A549 (cell line): ENCODE data around the gene CMTM2. TPM values are rescaled to one million over a fixed set of nuclear protein-coding genes. Genes with fewer than 3 reads are reported as not detected.

ENCODE experiments used
- ATAC-seq, 2 experiments: fragments of 200-7000 bp in 1 of 2; fragments of >200 bp in 1 of 2; cut with Nextera tagmentation in 1 of 2; cut with Tn5 transposase in 1 of 2; 3 replicates each; pipeline versions ENCODE4 v1.8.0 to v1.9.1; 2018 to 2020; ENCODE audit warnings: mild to moderate bottlenecking in 1 of 2, moderate library complexity in 1 of 2
- CTCF ChIA-PET: fragments of 300-600 bp; sonication (Branson Sonifier 250); formaldehyde crosslinking; extraction: SDS; loops from one replicate; lab custom pipeline; 2021; ENCODE audit warnings: antibody characterized with exemption, inconsistent platforms; lab: Yijun Ruan, JAX
- POLR2A ChIA-PET: fragments of 350-600 bp; formaldehyde crosslinking; extraction: SDS; loops from one replicate; lab custom pipeline; 2021; ENCODE audit warnings: antibody characterized with exemption, inconsistent platforms; lab: Yijun Ruan, JAX
- DNase-seq, 2 experiments: peaks; one replicate each; pipeline versions ENCODE4 v3.0.0 to v3.0.0-alpha.2; 2011 to 2016; ENCODE audit warnings: low read depth in 1 of 2, low spot score in 1 of 2
- FAIRE-seq: peaks from 2 replicates; lab custom pipeline; 2011; peaks lifted over from hg19 to GRCh38; lab: Jason Lieb, UNC
- H3K27ac ChIP-seq, 2 experiments: fragments of >200 bp; sonication (Bioruptor Twin); formaldehyde crosslinking; 3 replicates each; pipeline ENCODE4 v1.5.1; 2016 to 2017
- H3K4me1 ChIP-seq: fragments of >200 bp; sonication (Bioruptor Twin); formaldehyde crosslinking; 3 replicates; pipeline ENCODE4 v1.6.1; 2016
- H3K4me2 ChIP-seq: fragments of >200 bp; sonication (Bioruptor Twin); formaldehyde crosslinking; 3 replicates; pipeline ENCODE4 v1.6.1; 2016
- H3K4me3 ChIP-seq: fragments of >200 bp; sonication (Bioruptor Twin); formaldehyde crosslinking; 3 replicates; pipeline ENCODE4 v1.5.1; 2016
- H3K9me3 ChIP-seq: fragments of >200 bp; sonication (Bioruptor Twin); formaldehyde crosslinking; 3 replicates; pipeline ENCODE4 v1.6.1; 2016
- CHD2 ChIP-seq: fragments of 150-350 bp; IDR thresholded peaks from 2 replicates; pipeline ENCODE4 v1.6.1; 2014; ENCODE audit warnings: low read length; ENCODE audit not compliant: partially characterized antibody
- CHD4 ChIP-seq: fragments of 200-600 bp; sonication (generic); IDR thresholded peaks from 2 replicates; pipeline ENCODE4 v1.6.1; 2016; ENCODE audit warnings: antibody characterized with exemption, mild to moderate bottlenecking, borderline replicate concordance
- EHF ChIP-seq: fragments of 250-450 bp; sonication (Bioruptor Pico); IDR thresholded peaks from 2 replicates; pipeline ENCODE4 v1.5.0; 2020; ENCODE audit warnings: mild to moderate bottlenecking
- EP300 ChIP-seq, 2 experiments: fragments of >200 bp; sonication (Bioruptor Twin); formaldehyde crosslinking; IDR thresholded peaks; 2 replicates in 1 of 2; 3 replicates in 1 of 2; pipeline ENCODE4 v1.6.1; 2016 to 2017
- ESRRA ChIP-seq: fragments of 150-350 bp; IDR thresholded peaks from 2 replicates; pipeline ENCODE4 v1.6.1; 2014; ENCODE audit warnings: mild to moderate bottlenecking, low read length, borderline replicate concordance
- FOSL2 ChIP-seq, 2 experiments: fragments of 450-650 bp in 1 of 2; fragments of >200 bp in 1 of 2; sonication (Bioruptor Twin) in 1 of 2; formaldehyde crosslinking; IDR thresholded peaks; 2 replicates each; pipeline versions ENCODE4 v1.5.0 to v1.6.1; 2016 to 2020; ENCODE audit warnings: mild to moderate bottlenecking in 1 of 2, moderate library complexity in 1 of 2
- HOXA7 ChIP-seq: fragments of 250-450 bp; sonication (Bioruptor Pico); IDR thresholded peaks from 2 replicates; pipeline ENCODE4 v1.5.0; 2020; ENCODE audit warnings: mild to moderate bottlenecking, moderate library complexity
- HOXB13 ChIP-seq: fragments of 250-450 bp; sonication (Bioruptor Pico); IDR thresholded peaks from 2 replicates; pipeline ENCODE4 v1.5.0; 2020; ENCODE audit warnings: low read depth, mild to moderate bottlenecking, moderate library complexity
- HOXB5 ChIP-seq: fragments of 250-450 bp; sonication (Bioruptor Pico); IDR thresholded peaks from 2 replicates; pipeline ENCODE4 v1.5.0; 2020; ENCODE audit warnings: mild to moderate bottlenecking, moderate library complexity
- JUN ChIP-seq, 2 experiments: fragments of >200 bp; sonication (Bioruptor Twin); formaldehyde crosslinking; IDR thresholded peaks; 2 replicates in 1 of 2; 3 replicates in 1 of 2; pipeline ENCODE4 v1.6.1; 2016 to 2017
- JUNB ChIP-seq: fragments of >200 bp; sonication (Bioruptor Twin); formaldehyde crosslinking; IDR thresholded peaks from 2 replicates; pipeline ENCODE4 v1.6.1; 2016
- KDM1A ChIP-seq: fragments of 200-600 bp; sonication (generic); IDR thresholded peaks from 2 replicates; pipeline ENCODE4 v1.6.1; 2016; ENCODE audit warnings: low read depth, mild to moderate bottlenecking
- KDM5A ChIP-seq: fragments of 200-600 bp; sonication (generic); IDR thresholded peaks from 2 replicates; pipeline ENCODE4 v1.6.1; 2016; ENCODE audit warnings: antibody characterized with exemption, mild to moderate bottlenecking
- MAFK ChIP-seq: fragments of 450-650 bp; IDR thresholded peaks from 2 replicates; pipeline ENCODE4 v1.6.1; 2014; ENCODE audit not compliant: partially characterized antibody
- MAZ ChIP-seq: fragments of 150-350 bp; IDR thresholded peaks from 2 replicates; pipeline ENCODE4 v1.6.1; 2014; ENCODE audit warnings: antibody characterized with exemption, low read depth, low read length, borderline replicate concordance
- NFE2L2 ChIP-seq: fragments of 150-350 bp; conservative IDR thresholded peaks from 2 replicates; pipeline ENCODE4 v1.6.1; 2014; ENCODE audit warnings: low read length
- NPAS2 ChIP-seq: fragments of 250-450 bp; sonication (Bioruptor Pico); IDR thresholded peaks from 2 replicates; pipeline ENCODE4 v1.8.0; 2022; ENCODE audit warnings: mild to moderate bottlenecking, moderate library complexity, borderline replicate concordance
- RARB ChIP-seq: fragments of 250-450 bp; sonication (Bioruptor Pico); IDR thresholded peaks from 2 replicates; pipeline ENCODE4 v1.8.0; 2021; ENCODE audit warnings: mild to moderate bottlenecking, moderate library complexity
- RCOR1 ChIP-seq: fragments of 150-350 bp; IDR thresholded peaks from 2 replicates; pipeline ENCODE4 v1.6.1; 2014; ENCODE audit warnings: antibody characterized with exemption, low read length, low read depth
- RNF2 ChIP-seq: fragments of 200-600 bp; sonication (generic); IDR thresholded peaks from 2 replicates; pipeline ENCODE4 v1.6.1; 2016; ENCODE audit warnings: low read depth, mild to moderate bottlenecking, antibody characterized with exemption, moderate library complexity, borderline replicate concordance
- SMC3 ChIP-seq: fragments of >200 bp; sonication (Bioruptor Twin); formaldehyde crosslinking; IDR thresholded peaks from 3 replicates; pipeline ENCODE4 v1.6.1; 2018; ENCODE audit warnings: inconsistent platforms
- SREBF2 ChIP-seq: fragments of 450-650 bp; IDR thresholded peaks from 2 replicates; pipeline ENCODE4 v1.6.1; 2014; ENCODE audit warnings: mild to moderate bottlenecking, moderate library complexity
- TFCP2L1 ChIP-seq: fragments of 250-450 bp; sonication (Bioruptor Pico); IDR thresholded peaks from 2 replicates; pipeline ENCODE4 v1.5.0; 2021; ENCODE audit warnings: mild to moderate bottlenecking
- TP53 ChIP-seq: fragments of 250-450 bp; sonication (Bioruptor Pico); IDR thresholded peaks from 2 replicates; pipeline ENCODE4 v1.5.0; 2021; ENCODE audit warnings: mild to moderate bottlenecking, moderate library complexity
- ZSCAN20 ChIP-seq: fragments of 250-450 bp; sonication (Bioruptor Pico); IDR thresholded peaks from 2 replicates; pipeline ENCODE4 v1.8.0; 2022; ENCODE audit warnings: mild to moderate bottlenecking, moderate library complexity
- WGBS: methylation state at CpG from one replicate; pipeline ENCODE4 v1.1.6; 2017; ENCODE audit errors: missing lambda C conversion rate; 5-methylcytosine and 5-hydroxymethylcytosine counted together
- polyA plus RNA-seq, 4 experiments: library from polyadenylated mRNA; depleted of rRNA in 3 of 4; stranded (reverse); fragments of >200 nt; fragmentation: RNase III in 1 of 4; extraction: RNeasy Plus Mini Kit Qiagen cat#74134 plus additional on column Dnase treatment in 1 of 4; gene quantifications; 2 replicates in 3 of 4; 3 replicates in 1 of 4; pipeline ENCODE4 v1.2.3, GENCODE V29; 2011 to 2017
- TF ChIP-seq, protein P1 (sequence below): fragments of 450-650 bp; IDR thresholded peaks from 2 replicates; pipeline ENCODE4 v1.6.1; 2014; ENCODE audit warnings: antibody characterized with exemption
- TF ChIP-seq, protein P2 (sequence below): IDR thresholded peaks from 2 replicates; pipeline ENCODE4 v1.6.1; 2012; ENCODE audit warnings: low read depth, borderline replicate concordance
- TF ChIP-seq, protein P3 (sequence below): IDR thresholded peaks from 2 replicates; pipeline ENCODE4 v1.6.1; 2012
- TF ChIP-seq, protein P4 (sequence below): fragments of 250-450 bp; sonication (Bioruptor Pico); IDR thresholded peaks from 2 replicates; pipeline ENCODE4 v1.5.0; 2021; ENCODE audit warnings: mild to moderate bottlenecking, moderate library complexity, borderline replicate concordance
- TF ChIP-seq, protein P5 (sequence below): fragments of 250-450 bp; sonication (Bioruptor Pico); IDR thresholded peaks from 2 replicates; pipeline ENCODE4 v1.5.0; 2020; ENCODE audit warnings: low read depth, mild to moderate bottlenecking, moderate library complexity
- TF ChIP-seq, protein P6 (sequence below): fragments of >200 bp; sonication (Bioruptor Twin); formaldehyde crosslinking; IDR thresholded peaks from 3 replicates; pipeline ENCODE4 v1.5.1; 2016
- TF ChIP-seq, protein P7 (sequence below): fragments of >200 bp; sonication (Bioruptor Twin); formaldehyde crosslinking; IDR thresholded peaks from 3 replicates; pipeline ENCODE4 v1.6.1; 2016

CMTM2 gene
- polyA plus RNA-seq, 2 of the 4 experiments (the other 2 are of a cell fraction): 0.15 TPM; not detected in 1

DNA sequence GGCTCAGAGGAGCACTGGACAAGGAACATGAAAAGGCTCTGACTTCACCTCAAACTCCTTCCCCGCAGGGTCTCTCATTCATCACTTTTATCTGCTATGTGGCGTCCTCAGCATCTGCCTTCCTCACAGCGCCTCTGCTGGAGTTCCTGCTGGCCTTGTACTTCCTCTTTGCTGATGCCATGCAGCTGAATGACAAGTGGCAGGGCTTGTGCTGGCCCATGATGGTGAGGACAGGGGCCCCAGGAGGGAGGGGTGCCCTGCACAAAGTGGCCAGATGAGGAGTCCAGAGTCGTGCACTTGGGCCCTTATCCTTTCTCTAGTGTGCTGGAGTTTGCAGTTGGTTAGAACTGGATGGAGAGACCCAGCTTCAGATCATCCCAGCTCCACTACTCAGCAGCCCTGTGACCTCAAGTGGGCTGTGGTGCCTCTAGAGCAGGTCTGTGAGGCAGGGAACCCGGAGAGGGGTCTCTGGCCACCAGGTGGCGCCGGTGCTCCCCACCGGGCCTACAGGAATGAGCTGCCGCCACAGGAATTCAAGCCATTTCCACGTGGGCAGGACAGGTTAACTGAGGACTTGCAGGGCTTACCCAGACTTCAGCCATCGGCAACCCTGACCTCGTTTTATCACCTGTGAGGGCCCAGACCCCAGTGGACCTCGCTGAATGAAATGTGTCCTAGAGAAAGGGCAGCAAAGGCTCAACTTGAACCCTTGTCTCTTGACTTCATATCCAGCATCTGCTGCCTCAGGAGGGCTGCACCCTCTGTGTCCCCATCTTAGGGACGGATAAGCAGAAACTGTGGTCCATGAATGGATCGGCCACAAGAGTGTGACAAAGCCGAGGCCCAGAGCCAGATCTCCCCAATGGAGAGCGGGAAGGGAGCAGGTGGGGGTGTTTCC lies 29.2 kb downstream of the CMTM2 start:
- no peak overlapping the region for H3K4me3 ChIP-seq
- ChIA-PET POLR2A (interaction anchor here (0.6 to 1.2 kb wide), 2 partner anchors 61 to 259 kb away, joined by 3 to 5 read pairs; no protein-coding TSS in a partner anchor), CTCF (interaction anchor here (0.6 to 6.4 kb wide), 58 partner anchors 9 to 271 kb away, joined by 3 to 60 read pairs (median 5); partner anchors contain the start of genes CA7, CKLF, CMTM1 and CMTM4)
- WGBS: 33% methylated on average over 15 of the region's 17 CpGs
- FAIRE-seq (no peak), DNase-seq (peak; percentile 85 to 94), ATAC-seq (peak; percentile 56 to 76)
- peak overlapping the region; percentile 19 to 86; a peak in 3 of 6 replicates for H3K27ac ChIP-seq
- no peaks in the 10 kb centered on the region for H3K9me3 ChIP-seq
- H3K4me2 ChIP-seq: peak overlapping the region; percentile 10; the same call in 2 of the 3 replicates
- peaks cover 28% of the 10 kb centered on the region for H3K4me1 ChIP-seq
- TF ChIP-seq EHF (CRISPR knock-in tag) (no peak), RNF2 (no peak), NPAS2 (no peak), KDM5A (no peak), MAFK (no peak), ZSCAN20 (CRISPR knock-in tag) (0 out of 2 replicates have a peak, but pooled peaks have one; percentile 21), JUN (IDR thresholded peaks at IDR 0.05) (no peak; a peak in 1 of 5 replicates), NFE2L2 (no peak), FOSL2 (IDR thresholded peaks at IDR 0.05) (no peak), FOSL2 (CRISPR knock-in tag; IDR thresholded peaks at IDR 0.05) (peak; percentile 1; the same call in 1 of the 2 replicates), HOXA7 (CRISPR knock-in tag) (no peak), CHD2 (no peak), SMC3 (peak; percentile 82), HOXB5 (CRISPR knock-in tag) (peak; percentile 56; the same call in 1 of the 2 replicates), CHD4 (no peak), RCOR1 (no peak), EP300 (IDR thresholded peaks at IDR 0.05) (no peak), TFCP2L1 (CRISPR knock-in tag) (no peak), KDM1A (no peak), SREBF2 (no peak), TP53 (CRISPR knock-in tag) (peak; percentile 48; the same call in 1 of the 2 replicates), JUNB (no peak), MAZ (no peak), RARB (CRISPR knock-in tag) (no peak), ESRRA (no peak), HOXB13 (CRISPR knock-in tag) (0 out of 2 replicates have a peak, but pooled peaks have one; percentile 44)
- TF ChIP-seq, protein P1, sequence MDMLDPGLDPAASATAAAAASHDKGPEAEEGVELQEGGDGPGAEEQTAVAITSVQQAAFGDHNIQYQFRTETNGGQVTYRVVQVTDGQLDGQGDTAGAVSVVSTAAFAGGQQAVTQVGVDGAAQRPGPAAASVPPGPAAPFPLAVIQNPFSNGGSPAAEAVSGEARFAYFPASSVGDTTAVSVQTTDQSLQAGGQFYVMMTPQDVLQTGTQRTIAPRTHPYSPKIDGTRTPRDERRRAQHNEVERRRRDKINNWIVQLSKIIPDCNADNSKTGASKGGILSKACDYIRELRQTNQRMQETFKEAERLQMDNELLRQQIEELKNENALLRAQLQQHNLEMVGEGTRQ: peak; percentile 11; the same call in 1 of the 2 replicates
- TF ChIP-seq, protein P2, sequence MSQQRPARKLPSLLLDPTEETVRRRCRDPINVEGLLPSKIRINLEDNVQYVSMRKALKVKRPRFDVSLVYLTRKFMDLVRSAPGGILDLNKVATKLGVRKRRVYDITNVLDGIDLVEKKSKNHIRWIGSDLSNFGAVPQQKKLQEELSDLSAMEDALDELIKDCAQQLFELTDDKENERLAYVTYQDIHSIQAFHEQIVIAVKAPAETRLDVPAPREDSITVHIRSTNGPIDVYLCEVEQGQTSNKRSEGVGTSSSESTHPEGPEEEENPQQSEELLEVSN: peak; percentile 66
- TF ChIP-seq, protein P3, sequence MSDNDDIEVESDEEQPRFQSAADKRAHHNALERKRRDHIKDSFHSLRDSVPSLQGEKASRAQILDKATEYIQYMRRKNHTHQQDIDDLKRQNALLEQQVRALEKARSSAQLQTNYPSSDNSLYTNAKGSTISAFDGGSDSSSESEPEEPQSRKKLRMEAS: peak; percentile 95
- TF ChIP-seq, protein P4, sequence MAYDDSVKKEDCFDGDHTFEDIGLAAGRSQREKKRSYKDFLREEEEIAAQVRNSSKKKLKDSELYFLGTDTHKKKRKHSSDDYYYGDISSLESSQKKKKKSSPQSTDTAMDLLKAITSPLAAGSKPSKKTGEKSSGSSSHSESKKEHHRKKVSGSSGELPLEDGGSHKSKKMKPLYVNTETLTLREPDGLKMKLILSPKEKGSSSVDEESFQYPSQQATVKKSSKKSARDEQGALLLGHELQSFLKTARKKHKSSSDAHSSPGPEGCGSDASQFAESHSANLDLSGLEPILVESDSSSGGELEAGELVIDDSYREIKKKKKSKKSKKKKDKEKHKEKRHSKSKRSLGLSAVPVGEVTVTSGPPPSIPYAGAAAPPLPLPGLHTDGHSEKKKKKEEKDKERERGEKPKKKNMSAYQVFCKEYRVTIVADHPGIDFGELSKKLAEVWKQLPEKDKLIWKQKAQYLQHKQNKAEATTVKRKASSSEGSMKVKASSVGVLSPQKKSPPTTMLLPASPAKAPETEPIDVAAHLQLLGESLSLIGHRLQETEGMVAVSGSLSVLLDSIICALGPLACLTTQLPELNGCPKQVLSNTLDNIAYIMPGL: no peak
- TF ChIP-seq, protein P5, sequence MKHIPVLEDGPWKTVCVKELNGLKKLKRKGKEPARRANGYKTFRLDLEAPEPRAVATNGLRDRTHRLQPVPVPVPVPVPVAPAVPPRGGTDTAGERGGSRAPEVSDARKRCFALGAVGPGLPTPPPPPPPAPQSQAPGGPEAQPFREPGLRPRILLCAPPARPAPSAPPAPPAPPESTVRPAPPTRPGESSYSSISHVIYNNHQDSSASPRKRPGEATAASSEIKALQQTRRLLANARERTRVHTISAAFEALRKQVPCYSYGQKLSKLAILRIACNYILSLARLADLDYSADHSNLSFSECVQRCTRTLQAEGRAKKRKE (CRISPR knock-in tag): no peak
- TF ChIP-seq, protein P6, sequence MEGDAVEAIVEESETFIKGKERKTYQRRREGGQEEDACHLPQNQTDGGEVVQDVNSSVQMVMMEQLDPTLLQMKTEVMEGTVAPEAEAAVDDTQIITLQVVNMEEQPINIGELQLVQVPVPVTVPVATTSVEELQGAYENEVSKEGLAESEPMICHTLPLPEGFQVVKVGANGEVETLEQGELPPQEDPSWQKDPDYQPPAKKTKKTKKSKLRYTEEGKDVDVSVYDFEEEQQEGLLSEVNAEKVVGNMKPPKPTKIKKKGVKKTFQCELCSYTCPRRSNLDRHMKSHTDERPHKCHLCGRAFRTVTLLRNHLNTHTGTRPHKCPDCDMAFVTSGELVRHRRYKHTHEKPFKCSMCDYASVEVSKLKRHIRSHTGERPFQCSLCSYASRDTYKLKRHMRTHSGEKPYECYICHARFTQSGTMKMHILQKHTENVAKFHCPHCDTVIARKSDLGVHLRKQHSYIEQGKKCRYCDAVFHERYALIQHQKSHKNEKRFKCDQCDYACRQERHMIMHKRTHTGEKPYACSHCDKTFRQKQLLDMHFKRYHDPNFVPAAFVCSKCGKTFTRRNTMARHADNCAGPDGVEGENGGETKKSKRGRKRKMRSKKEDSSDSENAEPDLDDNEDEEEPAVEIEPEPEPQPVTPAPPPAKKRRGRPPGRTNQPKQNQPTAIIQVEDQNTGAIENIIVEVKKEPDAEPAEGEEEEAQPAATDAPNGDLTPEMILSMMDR: peak; percentile 90
- TF ChIP-seq, protein P7, sequence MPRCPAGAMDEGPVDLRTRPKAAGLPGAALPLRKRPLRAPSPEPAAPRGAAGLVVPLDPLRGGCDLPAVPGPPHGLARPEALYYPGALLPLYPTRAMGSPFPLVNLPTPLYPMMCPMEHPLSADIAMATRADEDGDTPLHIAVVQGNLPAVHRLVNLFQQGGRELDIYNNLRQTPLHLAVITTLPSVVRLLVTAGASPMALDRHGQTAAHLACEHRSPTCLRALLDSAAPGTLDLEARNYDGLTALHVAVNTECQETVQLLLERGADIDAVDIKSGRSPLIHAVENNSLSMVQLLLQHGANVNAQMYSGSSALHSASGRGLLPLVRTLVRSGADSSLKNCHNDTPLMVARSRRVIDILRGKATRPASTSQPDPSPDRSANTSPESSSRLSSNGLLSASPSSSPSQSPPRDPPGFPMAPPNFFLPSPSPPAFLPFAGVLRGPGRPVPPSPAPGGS: no peak
